Neuronal stem cell (in vitro differentiated cells): ENCODE data around the gene CPSF4. TPM values are rescaled to one million over a fixed set of nuclear protein-coding genes. Genes with fewer than 3 reads are reported as not detected.

Experiments
- DNase-seq: peaks from one replicate; pipeline ENCODE4 v3.0.0-alpha.2; 2013; ENCODE audit warnings: low spot score
- H2AFZ ChIP-seq: one replicate; pipeline ENCODE4 v1.6.1; 2013; ENCODE audit warnings: mild to moderate bottlenecking, low read length, inconsistent platforms
- H2AK5ac ChIP-seq: 2 replicates; pipeline ENCODE4 v1.6.1; 2013; ENCODE audit warnings: low read depth, mild to moderate bottlenecking, inconsistent platforms, low read length, moderate library complexity, mixed read lengths
- H2BK120ac ChIP-seq: 2 replicates; pipeline ENCODE4 v1.6.1; 2013; ENCODE audit warnings: low read depth, mild to moderate bottlenecking, inconsistent platforms, low read length, moderate library complexity, mixed read lengths
- H2BK12ac ChIP-seq: one replicate; pipeline ENCODE4 v1.6.1; 2013; ENCODE audit warnings: low read length, inconsistent platforms
- H2BK15ac ChIP-seq: 2 replicates; pipeline ENCODE4 v1.6.1; 2013; ENCODE audit warnings: mild to moderate bottlenecking, low read length, inconsistent platforms, mixed read lengths
- H2BK5ac ChIP-seq: one replicate; pipeline ENCODE4 v1.6.1; 2013; ENCODE audit warnings: inconsistent platforms, mild to moderate bottlenecking, low read length, moderate library complexity
- H3K14ac ChIP-seq: one replicate; pipeline ENCODE4 v1.6.1; 2013; ENCODE audit warnings: low read length, inconsistent platforms
- H3K18ac ChIP-seq: 2 replicates; pipeline ENCODE4 v1.6.1; 2013; ENCODE audit warnings: low read length, inconsistent platforms
- H3K23ac ChIP-seq: 2 replicates; pipeline ENCODE4 v1.6.1; 2013; ENCODE audit warnings: low read depth, mild to moderate bottlenecking, mixed read lengths, low read length, inconsistent platforms; ENCODE audit not compliant: poor library complexity
- H3K27ac ChIP-seq: replicated peaks from 3 replicates; pipeline ENCODE4 v1.5.1; 2013; ENCODE audit warnings: low read length, inconsistent platforms
- H3K27me3 ChIP-seq, 3 experiments: 2 replicates each; pipeline ENCODE4 v1.6.1; 2013; ENCODE audit warnings: low read length in 3 of 3, mild to moderate bottlenecking in 2 of 3, inconsistent platforms in 1 of 3, low read depth in 1 of 3, mixed read lengths in 1 of 3, moderate library complexity in 1 of 3; ENCODE audit not compliant: control insufficient read depth in 3 of 3, insufficient read depth in 3 of 3
- H3K36me3 ChIP-seq, 2 donors: replicated peaks in 1 of 2; 2 replicates each; pipeline ENCODE4 v1.6.1; 2013; ENCODE audit warnings: low read length in 2 of 2; ENCODE audit not compliant: control insufficient read depth in 2 of 2, insufficient read depth in 2 of 2
- H3K4ac ChIP-seq: 2 replicates; pipeline ENCODE4 v1.6.1; 2013; ENCODE audit warnings: inconsistent platforms, mild to moderate bottlenecking, low read length, moderate library complexity
- H3K4me1 ChIP-seq, 2 donors: 1 replicate in 1 of 2; 2 replicates in 1 of 2; pipeline ENCODE4 v1.6.1; 2013; ENCODE audit warnings: low read length in 2 of 2, low read depth in 1 of 2; ENCODE audit not compliant: control insufficient read depth in 2 of 2, insufficient read depth in 1 of 2
- H3K4me2 ChIP-seq: one replicate; pipeline ENCODE4 v1.6.1; 2013; ENCODE audit warnings: mild to moderate bottlenecking, low read length, inconsistent platforms; ENCODE audit not compliant: insufficient read depth, poor library complexity, severe bottlenecking
- H3K4me3 ChIP-seq, 2 donors: 2 replicates each; pipeline ENCODE4 v1.5.1; 2013; ENCODE audit warnings: low read length in 2 of 2, mild to moderate bottlenecking in 2 of 2, inconsistent platforms in 1 of 2, moderate library complexity in 1 of 2
- H3K79me1 ChIP-seq: one replicate; pipeline ENCODE4 v1.6.1; 2013; ENCODE audit warnings: low read depth, mild to moderate bottlenecking, inconsistent platforms, low read length, moderate library complexity
- H3K9ac ChIP-seq: one replicate; pipeline ENCODE4 v1.6.1; 2013; ENCODE audit warnings: mild to moderate bottlenecking, low read depth, low read length, inconsistent platforms; ENCODE audit not compliant: poor library complexity
- H3K9me3 ChIP-seq, 2 donors: replicated peaks in 1 of 2; 2 replicates each; pipeline versions ENCODE3 to v1.6.1; 2013; ENCODE audit warnings: low read length in 2 of 2, mild to moderate bottlenecking in 2 of 2, inconsistent platforms in 1 of 2, low read depth in 1 of 2, mixed read lengths in 1 of 2, moderate library complexity in 1 of 2; ENCODE audit not compliant: control insufficient read depth in 2 of 2, insufficient read depth in 1 of 2
- H4K8ac ChIP-seq: one replicate; pipeline ENCODE4 v1.6.1; 2013; ENCODE audit warnings: low read depth, mild to moderate bottlenecking, inconsistent platforms, low read length, moderate library complexity
- H4K91ac ChIP-seq: one replicate; pipeline ENCODE4 v1.6.1; 2013; ENCODE audit warnings: low read length, low read depth, mild to moderate bottlenecking, inconsistent platforms; ENCODE audit not compliant: poor library complexity
- WGBS, 2 donors: extraction: QIAGEN DNeasy Blood & Tissue Kit; methylation state at CpG; one replicate each; pipeline ENCODE4 v1.1.7; 2013; ENCODE audit warnings: missing lambda C conversion rate in 2 of 2, mixed read lengths in 1 of 2; ENCODE audit not compliant: insufficient read length in 2 of 2, insufficient replicate concordance in 1 of 2; ENCODE audit errors: extremely low coverage in 2 of 2; 5-methylcytosine and 5-hydroxymethylcytosine counted together
- polyA plus RNA-seq, 2 experiments: library from polyadenylated mRNA; stranded (reverse); fragments of 200-250 nt; gene quantifications; one replicate each; pipeline ENCODE4 v1.2.3, GENCODE V29; 2013

Gene CPSF4
- 67.4 TPM for polyA plus RNA-seq (2013, experiment 1 of 2)
- 65.7 TPM for polyA plus RNA-seq (2013, experiment 2 of 2)

DNA sequence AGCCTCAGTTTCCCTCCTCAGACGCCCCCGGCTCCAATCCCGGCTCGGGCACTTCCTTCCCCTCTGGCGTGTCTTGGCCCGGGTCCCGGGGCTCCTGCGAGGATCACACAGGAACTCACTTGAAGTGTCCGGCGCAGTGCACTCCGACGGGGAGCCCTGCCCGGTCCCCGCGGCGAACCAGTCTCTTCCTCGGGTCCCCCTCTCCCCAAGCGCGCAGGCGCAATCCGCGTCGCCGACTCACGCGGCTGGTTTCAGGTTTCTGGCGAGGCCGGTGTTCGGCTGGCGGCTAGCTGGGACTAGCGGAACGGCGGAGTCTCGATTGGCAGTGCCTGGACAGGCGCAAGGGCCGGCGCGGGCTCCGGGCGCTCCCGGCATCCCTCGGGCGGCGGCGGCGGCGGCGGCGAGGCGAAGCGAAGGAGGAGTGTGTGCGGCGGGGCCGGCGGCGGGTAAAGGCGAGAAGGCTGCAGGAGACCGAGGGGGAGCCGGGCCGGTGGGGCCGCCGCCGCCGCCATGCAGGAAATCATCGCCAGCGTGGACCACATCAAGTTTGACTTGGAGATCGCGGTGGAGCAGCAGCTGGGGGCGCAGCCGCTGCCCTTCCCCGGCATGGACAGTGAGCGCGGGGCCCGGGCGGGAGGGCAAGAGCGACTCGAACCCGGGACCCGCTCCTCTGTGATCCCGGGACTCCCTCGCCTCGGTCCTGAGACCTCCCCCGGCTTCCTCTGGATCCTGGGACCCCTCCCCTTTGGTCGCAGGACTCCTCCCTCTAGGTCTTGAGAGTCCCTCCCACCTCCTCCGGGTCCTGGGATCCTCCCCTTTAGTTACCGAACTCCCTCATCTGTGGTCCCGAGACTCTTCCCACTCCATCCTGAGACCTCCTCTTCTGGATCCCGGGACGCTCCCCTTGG is at the start of gene CPSF4, which contains the start of gene PTCD1:
Gene CPSF4 (plus strand): TSS at position 371 of the 908 bp plus-strand sequence. CDS start 140 bp downstream, at position 511.
Gene PTCD1 (minus strand): TSS at position 226 of the 908 bp plus-strand sequence. CDS start 3,556 bp downstream, outside the sequence.
- no CpG with 5 or more reads among the region's 89 CpGs for WGBS, 2 donors
- peak within 1 kb of the TSS; percentile 79 for H2BK5ac ChIP-seq
- H3K9me3 ChIP-seq = no peaks in the 10 kb centered on the region
- peak within 1 kb of the TSS; percentile 76 for H4K8ac ChIP-seq
- H3K4me1 ChIP-seq = peaks cover 8 to 12% of the 10 kb centered on the region in 2 donors
- H3K79me1 ChIP-seq = peaks cover 13% of the 10 kb centered on the region
- H3K4ac ChIP-seq = peak within 1 kb of the TSS; percentile 99
- H2BK12ac ChIP-seq = peak within 1 kb of the TSS; percentile 78
- H2BK120ac ChIP-seq = no peak within 1 kb of the TSS
- H3K9ac ChIP-seq = peak within 1 kb of the TSS; percentile 100
- H2BK15ac ChIP-seq = peak within 1 kb of the TSS; percentile 91
- H3K27me3 ChIP-seq = no peaks in the 10 kb centered on the region
- H2AK5ac ChIP-seq = peak within 1 kb of the TSS; percentile 71
- peak within 1 kb of the TSS; percentile 91 for H3K27ac ChIP-seq
- H2AFZ ChIP-seq = peak within 1 kb of the TSS; percentile 99
- peak within 1 kb of the TSS; percentile 99 for H3K18ac ChIP-seq
- H3K4me2 ChIP-seq = peak within 1 kb of the TSS; percentile 76
- DNase-seq = peak; percentile 97
- H3K36me3 ChIP-seq = peaks cover 13 to 61% of the 10 kb centered on the region in 2 donors
- peak within 1 kb of the TSS; percentile 98 for H3K23ac ChIP-seq
- no peak within 1 kb of the TSS for H4K91ac ChIP-seq
- peak within 1 kb of the TSS; percentile 92 for H3K14ac ChIP-seq
- peak within 1 kb of the TSS; percentile 86 to 98 for H3K4me3 ChIP-seq

DNA sequence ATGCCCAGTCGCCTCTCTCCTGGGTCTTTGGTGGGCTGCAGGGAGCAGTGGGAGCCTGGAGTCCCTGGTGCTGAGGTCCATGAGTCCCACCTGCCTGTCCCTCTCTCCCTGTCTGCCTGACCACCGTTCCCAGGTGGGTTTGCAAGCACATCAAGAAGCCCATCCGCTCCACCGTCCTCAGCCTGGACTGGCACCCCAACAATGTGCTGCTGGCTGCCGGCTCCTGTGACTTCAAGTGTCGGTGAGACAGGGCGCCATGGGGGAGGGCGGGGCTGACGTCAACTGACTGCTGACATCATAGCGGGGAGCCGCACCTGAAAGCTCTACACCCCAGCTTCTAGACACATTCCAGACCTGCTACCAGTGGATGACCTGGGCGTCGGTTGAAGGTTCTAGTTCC is 49.0 kb upstream of the CPSF4 start:
- Histone ChIP-seq H3K23ac (no peak overlapping the region), H3K4ac (no peak overlapping the region), H3K27me3 (no peaks in the 10 kb centered on the region), H4K8ac (no peak overlapping the region), H3K14ac (no peak overlapping the region), H3K27ac (no peak overlapping the region), H2AFZ (no peak overlapping the region), H3K36me3 (peaks cover 29 to 69% of the 10 kb centered on the region in 2 donors), H2BK5ac (no peak overlapping the region), H2BK12ac (no peak overlapping the region), H2AK5ac (peak overlapping the region; percentile 63), H3K9me3 (no peaks in the 10 kb centered on the region), H3K4me2 (no peak overlapping the region), H3K18ac (no peak overlapping the region), H2BK15ac (no peak overlapping the region), H4K91ac (peak overlapping the region; percentile 72), H2BK120ac (no peak overlapping the region), H3K9ac (no peak overlapping the region), H3K4me1 (peaks cover 0 to 10% of the 10 kb centered on the region in 2 donors), H3K4me3 (no peak overlapping the region), H3K79me1 (peaks cover 8% of the 10 kb centered on the region)
- no peak for DNase-seq
- no CpG with 5 or more reads among the region's 13 CpGs for WGBS, 2 donors

DNA sequence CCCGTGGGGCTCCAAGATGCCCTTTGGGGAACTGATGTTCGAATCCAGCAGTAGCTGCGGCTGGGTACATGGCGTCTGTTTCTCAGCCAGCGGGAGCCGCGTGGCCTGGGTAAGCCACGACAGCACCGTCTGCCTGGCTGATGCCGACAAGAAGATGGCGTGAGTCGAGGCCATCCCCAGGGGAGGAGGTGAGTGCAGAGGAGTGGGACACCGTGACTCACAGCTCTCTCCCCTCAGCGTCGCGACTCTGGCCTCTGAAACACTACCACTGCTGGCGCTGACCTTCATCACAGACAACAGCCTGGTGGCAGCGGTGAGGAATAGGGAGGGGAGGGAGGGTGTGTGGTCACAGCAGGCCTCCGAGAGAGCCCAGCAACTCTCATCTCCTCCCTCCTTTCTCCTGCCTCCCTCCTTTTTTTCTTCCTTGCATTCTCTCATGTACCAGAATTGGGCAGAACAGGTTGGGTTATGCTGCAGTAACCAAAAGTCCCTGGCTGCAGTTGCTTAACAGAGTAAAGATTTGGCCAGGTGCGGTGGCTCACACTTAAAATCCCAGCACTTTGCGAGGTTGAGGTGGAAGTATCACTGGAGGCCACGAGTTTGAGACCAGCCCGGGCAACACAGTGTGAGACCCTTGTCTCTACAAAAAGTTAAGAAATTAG is 47.7 kb upstream of the CPSF4 start:
- Histone ChIP-seq H2BK15ac (peak overlapping the region; percentile 19), H3K9me3 (no peaks in the 10 kb centered on the region), H3K9ac (peak overlapping the region; percentile 54), H2BK120ac (no peak overlapping the region), H2AFZ (no peak overlapping the region), H3K27me3 (no peaks in the 10 kb centered on the region), H2BK5ac (no peak overlapping the region), H3K4ac (no peak overlapping the region), H3K23ac (no peak overlapping the region), H2AK5ac (no peak overlapping the region), H3K4me3 (no peak overlapping the region), H3K36me3 (peaks cover 36 to 82% of the 10 kb centered on the region in 2 donors), H3K18ac (no peak overlapping the region), H3K4me1 (peaks cover 0 to 10% of the 10 kb centered on the region in 2 donors), H3K4me2 (no peak overlapping the region), H3K79me1 (peaks cover 6% of the 10 kb centered on the region), H4K8ac (peak overlapping the region; percentile 98), H4K91ac (no peak overlapping the region), H3K14ac (no peak overlapping the region), H3K27ac (no peak overlapping the region), H2BK12ac (no peak overlapping the region)
- no CpG with 5 or more reads among the region's 23 CpGs for WGBS, 2 donors
- DNase-seq = no peak
